NCI-H2196 treated with DMSO at 0.1 percent for 48 hours (cell line): ENCODE results near the gene LIPM.

Experiments used
- DNase-seq: peaks from one replicate; lab custom pipeline; 2025; ENCODE audit not compliant: unreplicated experiment; lab: John Stamatoyannopoulos, UW

Gene LIPM

DNA sequence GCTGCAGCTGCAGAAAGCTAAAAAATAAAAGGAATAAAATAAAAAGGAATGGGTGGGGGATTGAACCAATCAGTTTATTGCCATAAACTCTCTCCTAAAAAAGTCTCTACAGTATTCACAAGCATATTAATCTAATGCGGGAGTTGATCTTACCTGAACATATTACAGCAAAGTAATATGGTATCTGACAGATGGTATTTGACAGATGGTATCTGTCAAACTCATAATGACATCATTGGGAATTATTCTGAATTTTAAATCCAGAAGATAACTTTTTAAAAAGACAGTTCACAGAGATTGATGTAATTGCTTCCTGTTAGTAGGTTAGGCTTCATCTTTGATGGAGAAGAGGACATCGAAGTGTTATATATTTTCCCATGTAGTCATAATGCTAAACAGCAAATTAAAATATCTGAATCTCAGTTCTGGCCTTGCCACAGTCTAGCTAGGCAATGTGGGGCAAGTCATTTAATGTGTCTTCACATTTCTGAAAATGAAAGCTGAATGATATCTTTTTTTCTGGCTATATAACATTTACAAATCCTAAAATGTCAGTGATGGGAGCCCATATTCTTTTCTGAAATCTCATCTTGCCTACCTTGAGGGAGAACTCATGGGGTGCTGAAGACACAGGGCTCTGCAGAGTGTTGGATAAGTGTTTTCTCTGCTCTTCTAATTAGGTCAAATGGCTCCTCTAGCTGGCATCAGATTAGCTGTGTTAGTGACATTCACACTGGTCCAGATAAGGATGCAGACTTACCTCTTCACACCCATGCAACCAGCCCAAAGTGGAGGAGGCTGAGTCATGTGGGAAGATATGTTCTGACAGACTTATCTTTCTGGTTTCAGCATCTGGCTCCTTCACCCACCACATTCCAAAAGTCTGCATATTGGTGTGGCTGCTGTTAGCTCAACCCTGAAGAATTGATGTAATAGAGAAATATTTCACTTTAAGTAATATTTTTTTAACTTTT, 2.1 kb upstream of the LIPM start:
- DNase-seq = no peak

DNA sequence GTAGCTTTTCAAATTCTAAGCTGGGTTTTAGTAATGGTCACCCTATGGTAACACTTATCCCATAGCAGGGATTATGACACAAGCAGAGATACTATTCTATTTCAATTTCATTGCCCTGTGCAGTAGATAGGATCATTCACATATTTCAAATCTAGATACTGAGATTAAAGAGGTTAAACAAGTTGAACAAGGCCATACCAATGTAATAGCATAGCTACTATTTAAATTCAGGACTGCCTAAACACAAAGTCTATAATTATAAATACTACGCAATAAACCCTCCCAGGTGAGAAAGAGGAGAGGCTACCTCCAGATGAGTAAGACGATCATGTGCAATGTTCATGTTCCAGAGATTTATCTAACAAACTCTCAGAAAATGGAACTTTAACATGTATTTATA, 1.1 kb downstream of the LIPM start:
- no peak for DNase-seq

- no peak for DNase-seq
Observed at GRCh38 chr10:88804083-88804812, 1.7 kb downstream of the LIPM start.

GRCh38 chr10:88805361-88805760, 2.8 kb downstream of the LIPM start:
- no peak for DNase-seq

- no peak for DNase-seq
Observed at GRCh38 chr10:88805924-88806323, 3.4 kb downstream of the LIPM start.

DNA sequence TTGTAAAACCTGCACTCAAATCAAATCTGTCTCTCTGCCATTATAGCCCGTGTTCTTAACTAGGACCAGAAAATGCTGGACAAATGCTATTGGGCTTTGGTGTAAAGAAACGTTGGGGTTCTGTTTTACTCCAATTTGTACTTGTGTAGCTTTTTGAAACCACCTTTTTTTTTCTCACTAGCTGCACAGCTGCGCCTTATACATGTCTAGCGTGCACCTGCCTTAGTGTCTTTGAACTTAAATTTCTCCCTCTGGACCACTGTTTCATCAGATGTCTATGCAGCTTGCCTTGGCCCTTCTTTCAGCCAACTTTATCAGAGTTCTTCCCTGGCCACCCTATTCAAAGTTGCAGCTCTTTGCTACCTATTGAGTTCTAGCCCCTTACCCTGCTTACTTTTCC, 7.1 kb downstream of the LIPM start:
- DNase-seq = no peak

GRCh38 chr10:88810196-88810961, 7.8 kb downstream of the LIPM start:
- DNase-seq = peak; percentile 31

- DNase-seq = no peak
Observed at GRCh38 chr10:88813200-88813599, 10.7 kb downstream of the LIPM start.

GRCh38 chr10:88819290-88819689, 16.8 kb downstream of the LIPM start:
- no peak for DNase-seq

DNA sequence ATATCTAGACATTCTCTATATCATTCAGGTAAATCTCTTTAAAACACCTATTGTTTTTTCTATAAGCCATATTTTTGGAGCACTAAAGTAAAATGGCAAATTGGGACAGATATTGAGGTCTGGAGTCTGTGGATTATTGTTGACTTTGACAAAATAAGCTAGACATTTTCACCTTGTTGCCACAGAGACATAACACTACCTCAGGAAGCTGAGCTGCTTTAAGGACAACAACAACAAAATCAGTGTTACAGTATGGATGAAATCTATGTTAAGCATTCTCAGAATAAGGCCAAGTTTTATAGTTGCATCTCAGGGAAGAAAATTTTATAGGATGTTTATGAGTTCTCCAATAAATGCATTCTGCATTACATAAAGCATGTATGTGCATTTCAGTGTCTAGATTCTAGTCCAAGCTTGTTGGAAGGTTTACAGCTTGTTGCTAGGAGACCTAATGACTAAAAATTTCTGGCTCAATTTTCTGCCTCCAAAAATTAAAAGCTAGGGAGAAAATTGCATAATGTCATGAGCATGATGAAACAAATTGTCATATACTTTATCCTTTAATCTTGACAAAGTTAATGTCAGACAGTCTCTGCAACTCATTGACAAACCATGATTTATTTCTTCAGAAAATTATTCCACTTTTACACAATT, 18.3 kb downstream of the LIPM start:
- no peak for DNase-seq

DNA sequence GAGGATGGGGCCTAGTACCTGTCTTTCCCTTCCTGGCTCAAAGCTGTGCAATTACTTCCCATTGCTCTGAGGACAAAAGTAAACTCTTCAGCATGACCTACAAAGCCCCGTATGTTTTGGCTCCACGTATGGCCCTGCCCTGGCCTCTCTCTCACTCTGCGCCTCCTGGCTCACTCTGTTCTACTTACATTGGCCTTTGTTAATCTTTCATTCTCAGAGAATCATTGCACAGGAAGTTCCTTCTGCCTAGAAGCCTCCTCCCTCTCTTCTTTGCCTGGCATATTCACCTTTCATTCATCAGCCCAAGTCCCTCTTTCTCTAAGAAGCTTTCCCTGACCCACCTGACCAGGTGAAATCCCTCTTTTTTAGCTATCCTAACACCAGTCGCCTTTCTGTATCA, 23.9 kb downstream of the LIPM start:
- no peak for DNase-seq

DNA sequence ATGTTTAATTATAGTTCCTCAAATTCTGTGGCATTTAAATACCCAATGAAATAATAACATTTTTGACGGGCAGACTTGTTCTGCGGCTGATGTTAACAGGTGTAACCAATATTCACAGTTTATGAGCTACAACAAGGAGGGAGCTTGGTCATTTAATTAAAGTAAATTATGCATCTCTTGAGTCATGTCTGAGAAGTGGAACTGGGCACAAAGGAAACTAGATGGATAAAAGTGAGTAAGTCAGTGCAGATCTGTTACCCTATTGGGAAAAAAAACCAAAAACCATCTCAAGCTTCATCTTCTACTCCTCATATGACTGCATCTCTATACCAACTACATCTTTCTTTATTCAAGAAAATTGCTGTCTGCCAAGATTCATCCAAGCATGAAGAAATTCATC, 25.1 kb downstream of the LIPM start:
- no peak for DNase-seq

- DNase-seq = no peak
Observed at GRCh38 chr10:88828310-88828709, 25.8 kb downstream of the LIPM start.

GRCh38 chr10:88830643-88831268, 28.2 kb downstream of the LIPM start:
- DNase-seq = no peak

DNA sequence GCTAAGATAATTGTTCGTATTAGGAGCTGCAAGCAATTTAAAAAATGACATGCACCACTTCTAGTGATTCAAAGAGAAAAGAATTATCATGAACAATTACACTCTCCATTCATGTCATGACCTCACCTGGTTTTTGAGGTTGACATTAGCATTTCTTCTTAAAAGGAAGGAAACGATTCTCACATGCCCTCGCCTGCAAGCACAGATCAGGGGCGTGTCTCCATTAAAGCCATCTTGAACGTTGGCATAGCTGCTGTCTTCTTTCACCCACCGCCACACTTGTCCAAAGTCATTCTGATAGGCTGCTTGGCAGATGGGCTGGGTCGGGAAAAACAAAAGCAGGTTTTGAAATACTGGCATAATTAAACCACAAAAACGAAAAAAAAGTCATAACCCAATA, 29.2 kb downstream of the LIPM start:
- no peak for DNase-seq

- no peak for DNase-seq
Observed at GRCh38 chr10:88832376-88832775, 29.8 kb downstream of the LIPM start.

DNA sequence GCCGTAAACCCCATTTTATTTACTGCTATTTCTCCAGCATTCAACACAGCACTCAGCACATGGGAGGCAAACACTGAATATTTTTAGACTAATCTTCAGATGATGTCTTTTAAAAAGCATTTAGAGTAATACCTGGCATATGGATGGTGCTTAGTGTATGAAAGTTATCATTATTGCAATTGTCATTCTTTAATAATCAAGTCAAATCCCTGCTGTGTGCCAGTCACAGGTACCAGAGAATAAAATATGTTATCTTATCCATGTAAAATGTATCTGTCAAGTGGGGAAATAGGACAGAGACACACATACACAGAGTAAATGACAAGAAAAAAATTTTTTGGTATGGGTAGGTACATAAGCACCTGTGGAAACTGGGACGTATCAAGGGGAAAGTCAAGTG, 30.6 kb downstream of the LIPM start:
- DNase-seq = no peak

- DNase-seq = no peak
Observed at GRCh38 chr10:88833723-88834122, 31.2 kb downstream of the LIPM start.

GRCh38 chr10:88835096-88835909, 32.8 kb downstream of the LIPM start:
- DNase-seq = peak; percentile 29

DNA sequence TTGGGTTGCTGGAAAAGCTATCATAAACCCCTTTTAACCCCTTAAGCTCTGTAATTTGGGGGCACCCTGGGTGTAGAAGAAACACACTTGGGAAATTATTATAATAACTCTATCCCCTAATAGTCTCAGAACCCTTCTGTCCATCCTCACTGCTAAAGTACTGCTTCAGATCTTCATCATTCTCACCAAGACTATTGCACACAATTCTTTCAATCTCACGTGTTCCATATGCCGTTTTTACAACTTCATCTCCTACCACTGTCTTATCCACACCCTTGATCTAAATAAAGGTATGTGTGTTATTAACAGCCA, 33.3 kb downstream of the LIPM start:
- no peak for DNase-seq
